Osteocyte (in vitro differentiated cells): ENCODE measurements around the gene LRRN2. TPM values are rescaled to one million over a fixed set of nuclear protein-coding genes. Genes with fewer than 3 reads are reported as not detected.

Experiments
- DNase-seq: peaks from one replicate; pipeline ENCODE4 v3.0.0; 2021; ENCODE audit warnings: mixed read lengths; ENCODE audit not compliant: unreplicated experiment; ENCODE audit errors: extremely low spot score
- H3K27ac Mint-ChIP-seq: one replicate; pipeline ENCODE4 v1.8.0; 2021; ENCODE audit warnings: mild to moderate bottlenecking, mixed read lengths; ENCODE audit not compliant: unreplicated experiment
- H3K27me3 Mint-ChIP-seq: one replicate; pipeline ENCODE4 v1.8.0; 2021; ENCODE audit warnings: mixed read lengths; ENCODE audit not compliant: unreplicated experiment
- H3K36me3 Mint-ChIP-seq: one replicate; pipeline ENCODE4 v1.8.0; 2021; ENCODE audit warnings: mixed read lengths; ENCODE audit not compliant: unreplicated experiment
- H3K4me1 Mint-ChIP-seq: one replicate; pipeline ENCODE4 v1.8.0; 2021; ENCODE audit warnings: mixed read lengths; ENCODE audit not compliant: unreplicated experiment
- H3K4me3 Mint-ChIP-seq: one replicate; pipeline ENCODE4 v1.8.0; 2021; ENCODE audit warnings: mild to moderate bottlenecking, moderate library complexity, mixed read lengths; ENCODE audit not compliant: unreplicated experiment
- H3K9me3 Mint-ChIP-seq: one replicate; pipeline ENCODE4 v1.8.0; 2021; ENCODE audit warnings: mixed read lengths; ENCODE audit not compliant: unreplicated experiment
- total RNA-seq: library from RNA; stranded (reverse); gene quantifications from 2 replicates; pipeline ENCODE4 v1.2.1, GENCODE V29; 2021
- TF ChIP-seq, protein P1 (sequence below): fragments of 200-600 bp; sonication (generic); IDR thresholded peaks from 2 replicates; pipeline ENCODE4 v1.5.0; 2021; ENCODE audit warnings: antibody characterized with exemption, mild to moderate bottlenecking, moderate library complexity

Gene LRRN2
- total RNA-seq, 1 donor from 2014 or later = not detected

DNA sequence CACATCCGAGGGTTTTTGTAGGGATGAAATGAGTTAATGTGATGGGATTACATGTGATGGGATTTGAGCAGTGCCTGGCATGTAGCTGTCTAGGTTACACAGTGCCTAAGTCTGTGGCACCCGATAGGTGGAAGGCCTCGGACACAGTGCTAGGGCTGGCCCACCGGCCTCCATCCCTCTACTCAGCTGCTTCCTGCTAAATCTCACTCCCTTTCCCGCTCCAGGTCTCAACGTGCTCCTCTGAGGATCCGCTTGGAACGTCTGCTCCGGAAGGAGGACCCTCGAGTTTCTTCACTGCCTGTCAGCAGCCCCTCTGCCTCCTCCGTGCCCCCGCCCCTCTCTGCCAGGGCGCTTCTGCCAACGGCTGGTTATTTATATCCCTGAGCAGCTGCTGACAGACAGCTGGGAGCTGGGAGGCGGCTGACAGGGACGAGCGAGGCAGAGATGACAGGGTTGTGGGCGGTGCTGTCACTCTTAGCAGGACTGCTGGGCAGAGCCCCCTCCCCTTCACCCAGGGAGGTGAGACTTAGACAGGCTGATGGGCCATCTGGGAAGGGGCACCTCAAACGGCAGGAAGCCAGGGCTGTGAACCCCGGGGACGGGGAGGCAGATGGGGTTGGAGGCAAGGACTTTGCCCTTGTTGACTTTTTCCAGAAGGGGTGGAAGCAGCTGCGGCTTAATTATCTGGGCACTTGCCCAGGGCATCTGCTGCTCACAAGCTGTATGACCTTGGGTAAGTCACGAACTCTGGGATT lies 26.6 kb upstream of the LRRN2 start:
- H3K4me1 Mint-ChIP-seq = no peaks in the 10 kb centered on the region
- peaks cover 62% of the 10 kb centered on the region for H3K27me3 Mint-ChIP-seq
- no peaks in the 10 kb centered on the region for H3K36me3 Mint-ChIP-seq
- no peak for DNase-seq
- TF ChIP-seq, protein P1, sequence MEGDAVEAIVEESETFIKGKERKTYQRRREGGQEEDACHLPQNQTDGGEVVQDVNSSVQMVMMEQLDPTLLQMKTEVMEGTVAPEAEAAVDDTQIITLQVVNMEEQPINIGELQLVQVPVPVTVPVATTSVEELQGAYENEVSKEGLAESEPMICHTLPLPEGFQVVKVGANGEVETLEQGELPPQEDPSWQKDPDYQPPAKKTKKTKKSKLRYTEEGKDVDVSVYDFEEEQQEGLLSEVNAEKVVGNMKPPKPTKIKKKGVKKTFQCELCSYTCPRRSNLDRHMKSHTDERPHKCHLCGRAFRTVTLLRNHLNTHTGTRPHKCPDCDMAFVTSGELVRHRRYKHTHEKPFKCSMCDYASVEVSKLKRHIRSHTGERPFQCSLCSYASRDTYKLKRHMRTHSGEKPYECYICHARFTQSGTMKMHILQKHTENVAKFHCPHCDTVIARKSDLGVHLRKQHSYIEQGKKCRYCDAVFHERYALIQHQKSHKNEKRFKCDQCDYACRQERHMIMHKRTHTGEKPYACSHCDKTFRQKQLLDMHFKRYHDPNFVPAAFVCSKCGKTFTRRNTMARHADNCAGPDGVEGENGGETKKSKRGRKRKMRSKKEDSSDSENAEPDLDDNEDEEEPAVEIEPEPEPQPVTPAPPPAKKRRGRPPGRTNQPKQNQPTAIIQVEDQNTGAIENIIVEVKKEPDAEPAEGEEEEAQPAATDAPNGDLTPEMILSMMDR = no peak
- H3K4me3 Mint-ChIP-seq = no peak overlapping the region
- H3K27ac Mint-ChIP-seq = no peak overlapping the region
- no peaks in the 10 kb centered on the region for H3K9me3 Mint-ChIP-seq

DNA sequence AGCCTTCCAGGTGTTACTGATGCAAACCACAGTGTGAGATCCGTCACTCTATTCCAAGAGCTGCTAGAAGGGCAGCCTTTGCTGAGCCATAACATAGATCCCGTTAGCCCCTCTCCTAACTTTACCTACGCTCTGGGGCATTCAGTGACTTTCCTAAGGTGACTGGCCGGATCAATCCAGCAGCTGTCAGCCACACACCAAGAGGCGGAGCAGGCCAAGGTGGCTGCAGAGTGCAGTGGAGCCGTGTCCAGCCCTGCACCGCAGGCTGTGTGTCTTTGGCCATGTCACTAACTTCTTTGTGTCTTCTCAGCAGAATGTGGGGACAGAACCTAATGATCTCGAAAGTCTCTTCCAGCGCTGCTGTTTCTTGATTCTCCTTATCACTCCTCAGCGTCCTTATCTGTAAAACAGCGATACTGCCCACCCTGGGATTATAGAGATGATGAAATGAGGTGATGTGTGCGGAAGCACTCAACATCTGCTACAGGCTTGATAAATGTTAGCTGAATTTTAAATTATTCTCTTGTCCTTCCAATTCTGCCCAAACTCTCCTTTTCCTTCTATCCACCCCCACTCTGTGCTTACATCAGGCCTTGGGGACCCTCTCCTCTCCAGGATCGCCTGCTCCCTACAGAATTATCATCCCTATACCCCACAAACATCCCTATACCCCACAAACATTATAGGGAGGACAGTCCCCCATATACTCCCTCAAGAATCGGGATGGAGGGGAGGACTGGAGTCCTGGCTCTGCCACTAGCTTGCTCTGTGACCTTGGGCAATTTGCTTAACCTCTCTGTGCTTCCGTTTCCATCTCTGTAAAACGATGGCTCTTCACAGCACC lies 25.8 kb upstream of the LRRN2 start:
- Mint-ChIP-seq H3K9me3 (no peaks in the 10 kb centered on the region), H3K4me1 (no peaks in the 10 kb centered on the region), H3K27me3 (peaks cover 58% of the 10 kb centered on the region), H3K4me3 (no peak overlapping the region), H3K27ac (no peak overlapping the region), H3K36me3 (no peaks in the 10 kb centered on the region)
- no peak for DNase-seq
- TF ChIP-seq, protein P1 = no peak

DNA sequence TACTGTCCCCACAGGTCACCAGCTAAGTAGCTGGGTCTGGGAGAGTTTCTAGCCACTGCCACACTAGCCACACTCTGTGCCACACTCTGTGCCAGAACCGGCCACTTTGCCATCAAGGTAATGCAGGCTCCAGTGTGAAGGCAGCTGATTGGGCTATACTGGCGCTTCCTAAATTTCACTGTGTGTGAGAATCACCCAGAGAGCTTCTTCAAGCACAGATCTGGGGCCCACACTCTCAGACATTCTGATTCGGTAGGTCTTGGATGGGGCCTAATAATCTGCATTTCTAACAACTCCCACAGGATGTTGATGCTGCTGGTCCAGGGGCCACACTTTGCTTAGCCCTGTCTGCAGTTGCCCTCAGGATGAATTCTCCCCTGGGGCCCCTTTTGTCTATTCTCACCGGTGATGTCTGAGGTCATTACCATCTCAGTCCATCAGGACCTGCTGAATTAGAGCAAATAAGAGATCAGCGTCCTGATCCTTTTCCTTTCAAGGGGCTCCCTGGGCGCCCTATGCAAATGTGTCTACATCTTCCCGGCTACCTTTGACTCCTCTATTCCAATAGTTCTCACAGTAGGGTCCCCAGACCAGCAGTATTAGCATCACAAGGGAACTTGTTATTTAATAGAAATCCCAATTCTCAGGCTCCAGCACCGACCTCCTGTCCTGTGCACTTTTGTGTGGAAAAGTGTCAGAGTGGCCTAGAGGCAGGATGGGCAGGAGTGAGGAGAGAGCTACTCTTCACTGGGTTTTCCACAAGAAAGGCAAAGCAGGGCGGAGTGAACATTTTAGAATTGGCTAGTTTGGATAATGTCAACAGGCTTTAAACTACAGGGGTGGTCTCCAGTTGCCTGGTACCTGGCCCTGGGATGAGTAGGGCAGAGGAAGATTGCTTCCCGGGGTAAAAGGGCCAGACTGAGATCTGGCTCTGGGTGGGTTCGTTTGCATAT lies 24.7 kb upstream of the LRRN2 start:
- H3K27ac Mint-ChIP-seq = no peak overlapping the region

DNA sequence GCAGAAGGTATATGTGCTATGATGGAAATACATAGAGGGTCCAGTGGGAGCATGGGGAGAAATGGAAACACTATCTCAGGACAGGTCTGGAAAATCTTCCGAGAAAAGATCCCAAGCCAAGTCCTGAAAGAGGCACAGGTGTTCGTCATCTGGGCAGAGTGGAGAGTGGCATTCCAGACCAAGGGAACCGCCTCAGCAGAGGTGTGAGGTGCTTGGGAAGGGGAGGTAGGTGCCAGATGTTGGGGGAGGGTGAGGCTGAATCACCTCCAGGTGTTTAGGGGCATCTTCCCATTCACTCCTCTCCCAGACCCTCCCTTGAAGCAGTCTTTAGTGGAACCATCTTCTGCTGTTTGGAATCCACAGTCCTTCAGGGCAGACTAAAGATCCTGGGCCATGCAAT lies 23.5 kb upstream of the LRRN2 start:
- no peak overlapping the region for H3K4me3 Mint-ChIP-seq
- no peaks in the 10 kb centered on the region for H3K9me3 Mint-ChIP-seq
- H3K36me3 Mint-ChIP-seq = no peaks in the 10 kb centered on the region
- H3K27ac Mint-ChIP-seq = no peak overlapping the region
- DNase-seq = no peak
- TF ChIP-seq, protein P1 = no peak
- H3K4me1 Mint-ChIP-seq = no peaks in the 10 kb centered on the region
- H3K27me3 Mint-ChIP-seq = peaks cover 48% of the 10 kb centered on the region

More for the DNA sequence above, 24.7 kb upstream of the LRRN2 start:
- peaks cover 58% of the 10 kb centered on the region for H3K27me3 Mint-ChIP-seq
- TF ChIP-seq, protein P1 = no peak
- no peaks in the 10 kb centered on the region for H3K36me3 Mint-ChIP-seq
- no peaks in the 10 kb centered on the region for H3K9me3 Mint-ChIP-seq
- no peak overlapping the region for H3K4me3 Mint-ChIP-seq
- H3K4me1 Mint-ChIP-seq = no peaks in the 10 kb centered on the region
- no peak for DNase-seq
